Omental fat pad (tissue), 4 donors: ENCODE measurements around the gene CDK16. TPM values are rescaled to one million over a fixed set of nuclear protein-coding genes. Genes with fewer than 3 reads are reported as not detected.

ENCODE experiments used
- ATAC-seq: fragments of 150-250 bp; one replicate; pipeline ENCODE4 v1.9.1; 2016; ENCODE audit warnings: mild to moderate bottlenecking, moderate library complexity; ENCODE audit not compliant: low FRiP score
- DNase-seq: peaks from one replicate; pipeline ENCODE4 v3.0.0-alpha.2; 2019; ENCODE audit warnings: low spot score
- CTCF ChIP-seq, 3 donors: fragments of 450-650 bp; IDR thresholded peaks; one replicate each; pipeline ENCODE4 v1.5.1; 2016 to 2017; ENCODE audit warnings: antibody characterized with exemption in 3 of 3, mild to moderate bottlenecking in 3 of 3, moderate library complexity in 2 of 3
- total RNA-seq, 4 donors: library from RNA; depleted of rRNA; stranded (reverse); fragments of >200 nt; gene quantifications; one replicate each; pipeline ENCODE4 v1.1.0, GENCODE V29; 2016

The CDK16 gene
- total RNA-seq, 4 donors from 2014 or later = 72.4 to 120 (median 102) TPM

- TF ChIP-seq CTCF (IDR thresholded peaks at IDR 0.05) = no peak
- no peak for DNase-seq
- no peak for ATAC-seq
Measured at GRCh38 chrX:47227334-47227583, 8.8 kb downstream of the CDK16 start.

DNA sequence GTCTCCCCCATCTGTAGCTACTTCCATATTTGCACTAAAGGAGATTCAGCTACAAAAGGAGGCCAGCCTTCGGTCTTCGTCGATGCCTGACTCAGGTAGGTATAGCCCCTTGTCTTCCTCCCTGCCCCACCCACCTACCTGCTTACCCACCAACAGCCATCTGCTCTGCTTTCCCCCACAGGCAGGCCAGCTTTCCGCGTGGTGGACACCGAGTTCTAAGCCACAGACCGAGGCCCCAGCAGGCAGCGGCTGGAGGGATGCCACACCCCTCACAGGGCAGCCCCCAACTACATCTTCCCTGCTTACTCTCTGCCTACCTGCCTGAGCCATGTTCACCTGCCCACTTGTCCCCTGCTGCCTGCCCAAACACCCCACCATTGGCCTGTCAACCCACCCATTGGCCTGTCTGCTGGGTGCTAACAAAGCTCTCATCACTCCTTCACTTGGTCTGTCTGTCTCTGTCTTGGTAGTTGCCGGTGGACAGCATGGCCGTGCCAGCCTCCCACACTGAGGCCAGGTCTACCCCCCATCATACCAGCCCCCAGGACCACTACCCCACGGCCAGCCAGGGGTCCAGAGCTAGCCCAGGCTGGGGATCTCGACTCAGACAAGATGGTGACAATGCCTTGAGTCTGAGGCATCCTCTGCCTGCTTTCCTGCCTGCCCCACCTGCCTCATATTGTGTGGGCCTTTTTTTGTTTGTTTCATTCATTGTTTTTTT, 10.2 kb downstream of the CDK16 start:
- no peak for ATAC-seq
- no peak for TF ChIP-seq CTCF (IDR thresholded peaks at IDR 0.05)
- DNase-seq = no peak

- no peak for TF ChIP-seq CTCF (IDR thresholded peaks at IDR 0.05)
- ATAC-seq (no peak), DNase-seq (no peak)
Measured at GRCh38 chrX:47229427-47229826, 10.9 kb downstream of the CDK16 start.

GRCh38 chrX:47230136-47230868, 11.8 kb downstream of the CDK16 start:
- TF ChIP-seq CTCF (IDR thresholded peaks at IDR 0.05) = no peak
- ATAC-seq = no peak
- no peak for DNase-seq

GRCh38 chrX:47231167-47231566, 12.7 kb downstream of the CDK16 start:
- no peak for TF ChIP-seq CTCF (IDR thresholded peaks at IDR 0.05)
- DNase-seq = no peak
- no peak for ATAC-seq

GRCh38 chrX:47232197-47232802, 13.8 kb downstream of the CDK16 start:
- no peak for DNase-seq
- ATAC-seq = no peak
- TF ChIP-seq CTCF (IDR thresholded peaks at IDR 0.05) = no peak
